AG04450 (cell line): ENCODE measurements around the gene GOSR2. TPM values are rescaled to one million over a fixed set of nuclear protein-coding genes. Genes with fewer than 3 reads are reported as not detected.

ENCODE experiments used
- CTCF ChIA-PET: fragments of 300-600, 350-600 bp; formaldehyde crosslinking; extraction: SDS; loops from one replicate; lab custom pipeline; 2022; ENCODE audit warnings: antibody characterized with exemption, inconsistent platforms; lab: Charles Lee
- POLR2A ChIA-PET: fragments of 350-600 bp; formaldehyde crosslinking; extraction: SDS; loops from one replicate; lab custom pipeline; 2021; ENCODE audit warnings: antibody characterized with exemption, inconsistent platforms; lab: Yijun Ruan, JAX
- DNase-seq: peaks from one replicate; pipeline ENCODE4 v3.0.0-alpha.2; 2011; ENCODE audit warnings: low read depth, low spot score
- H3K27ac ChIP-seq: one replicate; pipeline ENCODE4 v1.5.1; 2012; ENCODE audit warnings: low read depth, low read length, control low read depth
- H3K27me3 ChIP-seq: one replicate; pipeline ENCODE4 v1.6.0; 2012; ENCODE audit warnings: low read length; ENCODE audit not compliant: control insufficient read depth, insufficient read depth
- H3K4me3 ChIP-seq: 2 replicates; pipeline ENCODE4 v1.5.1; 2011; ENCODE audit warnings: mild to moderate bottlenecking, low read depth, low read length, control low read depth
- H3K9me3 ChIP-seq: 2 replicates; pipeline ENCODE4 v1.5.1; 2012; ENCODE audit warnings: low read length; ENCODE audit not compliant: control insufficient read depth, insufficient read depth
- CTCF ChIP-seq: IDR thresholded peaks from 2 replicates; pipeline ENCODE4 v1.5.1; 2011; ENCODE audit warnings: low read depth, low read length, control low read depth, inconsistent platforms
- polyA plus RNA-seq: library from polyadenylated mRNA; depleted of rRNA; stranded (reverse); fragments of >200 nt; gene quantifications from 2 replicates; pipeline ENCODE4 v1.2.3, GENCODE V29; 2011

The GOSR2 gene
- polyA plus RNA-seq, 1 experiment, result 87.7 TPM

GRCh38 chr17:46908068-46908737 is 14.8 kb upstream of the GOSR2 start:
- Histone ChIP-seq H3K4me3 (no peak overlapping the region), H3K27ac (no peak overlapping the region), H3K27me3 (peaks cover 33% of the 10 kb centered on the region), H3K9me3 (no peaks in the 10 kb centered on the region)
- POLR2A ChIA-PET, result no interaction called here
- TF ChIP-seq CTCF, result no peak
- DNase-seq, result no peak
- CTCF ChIA-PET, result no interaction called here

DNA sequence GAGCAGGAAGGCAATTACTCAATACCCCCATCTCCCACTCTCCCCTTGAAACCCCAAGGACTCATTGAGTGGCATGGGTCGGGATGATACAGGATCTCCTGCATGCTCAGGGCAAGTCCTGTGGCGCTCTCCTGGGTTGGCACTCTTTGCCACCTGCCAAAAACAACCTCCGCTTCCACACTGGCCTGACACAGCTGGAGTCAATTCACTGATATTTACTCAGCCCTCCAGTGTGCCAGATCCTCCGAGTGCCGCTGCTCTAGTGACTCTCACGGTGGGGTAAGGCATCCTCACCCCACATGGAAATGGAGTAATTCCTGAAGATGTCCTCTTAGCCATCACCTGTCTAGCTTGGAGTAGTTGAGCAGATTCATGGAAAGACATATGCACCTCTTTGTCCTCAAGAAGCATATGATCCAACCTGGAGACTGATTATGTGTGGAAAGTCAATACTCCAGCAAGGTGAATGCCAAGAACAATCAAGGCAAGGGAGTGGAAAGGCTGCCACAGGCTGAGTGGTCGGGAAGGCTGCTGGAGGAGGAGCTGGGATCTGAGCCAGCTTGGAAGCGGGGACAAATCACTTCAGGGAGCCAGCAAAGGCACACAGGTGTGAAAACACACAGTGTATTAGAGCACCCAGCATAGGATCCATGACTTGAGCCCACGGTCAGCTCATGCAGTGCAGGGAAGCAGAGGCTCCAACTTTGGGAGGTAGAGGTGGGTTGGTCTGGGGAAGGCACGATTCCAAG is 12.6 kb upstream of the GOSR2 start:
- no peak for DNase-seq
- no peak for TF ChIP-seq CTCF
- POLR2A ChIA-PET, result no interaction called here
- Histone ChIP-seq H3K27me3 (peaks cover 36% of the 10 kb centered on the region), H3K4me3 (no peak overlapping the region), H3K27ac (no peak overlapping the region), H3K9me3 (no peaks in the 10 kb centered on the region)
- CTCF ChIA-PET, result no interaction called here

DNA sequence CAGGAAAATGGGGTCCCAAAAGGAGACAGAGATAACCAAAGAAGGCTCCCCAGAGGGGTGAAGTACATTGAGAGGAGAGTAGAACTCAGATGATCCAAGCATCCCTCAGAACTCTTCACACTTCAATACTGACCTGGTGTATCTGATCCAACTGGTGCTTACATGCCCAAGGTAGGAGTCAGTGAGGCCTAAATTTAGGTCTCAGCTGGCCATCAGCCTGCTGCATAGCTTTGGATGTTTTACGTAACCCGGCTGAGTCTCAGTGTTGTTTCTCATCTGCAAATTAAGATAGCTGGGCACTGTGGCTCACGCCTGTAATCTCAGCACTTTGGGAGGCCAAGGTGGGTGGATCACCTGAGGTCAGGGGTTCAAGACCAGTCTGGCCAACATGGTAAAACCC is 11.6 kb upstream of the GOSR2 start:
- Histone ChIP-seq H3K27ac (no peak overlapping the region), H3K4me3 (no peak overlapping the region), H3K9me3 (no peaks in the 10 kb centered on the region), H3K27me3 (peaks cover 32% of the 10 kb centered on the region)
- CTCF ChIA-PET, result no interaction called here
- no peak for TF ChIP-seq CTCF
- POLR2A ChIA-PET, result no interaction called here
- DNase-seq, result no peak

DNA sequence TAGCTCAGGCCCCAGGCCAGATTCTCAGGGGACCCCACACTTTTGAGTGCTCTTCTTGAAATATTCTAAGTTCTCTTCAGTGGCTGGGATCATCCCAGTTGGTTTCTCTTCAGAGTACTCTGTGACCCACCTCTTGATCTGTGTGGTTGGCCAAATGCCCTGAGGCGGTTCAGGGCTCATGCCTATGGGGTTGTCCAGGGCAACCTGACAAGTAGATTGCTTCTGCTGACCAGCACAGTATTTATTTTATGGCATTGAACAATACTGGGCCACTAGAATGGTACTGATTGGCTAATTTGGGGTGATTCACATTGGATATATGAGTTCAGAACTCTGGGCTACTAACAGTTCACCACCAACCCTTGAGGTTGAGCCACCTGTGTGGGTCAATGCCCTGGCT is 7.4 kb upstream of the GOSR2 start:
- ChIA-PET CTCF (interaction anchor here (1.0 kb wide), 1 partner anchor 27 kb away, joined by 4 read pairs; no protein-coding TSS in a partner anchor), POLR2A (no interaction called here)

More for the DNA sequence above, 7.4 kb upstream of the GOSR2 start:
- Histone ChIP-seq H3K9me3 (no peaks in the 10 kb centered on the region), H3K27me3 (peaks cover 13% of the 10 kb centered on the region), H3K27ac (no peak overlapping the region), H3K4me3 (no peak overlapping the region)
- DNase-seq, result no peak
- TF ChIP-seq CTCF, result no peak
